Measurements from ENCODE around the gene ACTL6B.

- no peak for TF ChIP-seq CTCF (IDR thresholded peaks at IDR 0.05)
- TF ChIP-seq ZNF121 (CRISPR knock-in tag; IDR thresholded peaks at IDR 0.05) = no peak
- TF ChIP-seq PREB (CRISPR knock-in tag; IDR thresholded peaks at IDR 0.05; ENCODE audit: borderline replicate concordance) = no peak
- no peak for TF ChIP-seq ZBTB43 (CRISPR knock-in tag; IDR thresholded peaks at IDR 0.05)
- no peak for TF ChIP-seq NFYB (CRISPR knock-in tag; conservative IDR thresholded peaks at IDR 0.05; ENCODE audit: low read depth)
- no peak for TF ChIP-seq JUN (CRISPR knock-in tag; IDR thresholded peaks at IDR 0.05)
- TF ChIP-seq ATF2 (CRISPR knock-in tag; IDR thresholded peaks at IDR 0.05; ENCODE audit: borderline replicate concordance, low read depth) = no peak
- no peak for TF ChIP-seq ZNF416 (CRISPR knock-in tag; IDR thresholded peaks at IDR 0.05)
- no peak for TF ChIP-seq GABPB1 (CRISPR knock-in tag; IDR thresholded peaks at IDR 0.05)
- TF ChIP-seq SOX15 (CRISPR knock-in tag; IDR thresholded peaks at IDR 0.05) = no peak
- no peak for TF ChIP-seq E2F4 (CRISPR knock-in tag; IDR thresholded peaks at IDR 0.05; ENCODE audit: borderline replicate concordance, low read depth)
- no peak for TF ChIP-seq ATF6 (CRISPR knock-in tag; IDR thresholded peaks at IDR 0.05)
Measured at GRCh38 chr7:100665168-100665726, 9.0 kb upstream of the ACTL6B start.
